Measurements from ENCODE around the gene NIPBL.

DNA sequence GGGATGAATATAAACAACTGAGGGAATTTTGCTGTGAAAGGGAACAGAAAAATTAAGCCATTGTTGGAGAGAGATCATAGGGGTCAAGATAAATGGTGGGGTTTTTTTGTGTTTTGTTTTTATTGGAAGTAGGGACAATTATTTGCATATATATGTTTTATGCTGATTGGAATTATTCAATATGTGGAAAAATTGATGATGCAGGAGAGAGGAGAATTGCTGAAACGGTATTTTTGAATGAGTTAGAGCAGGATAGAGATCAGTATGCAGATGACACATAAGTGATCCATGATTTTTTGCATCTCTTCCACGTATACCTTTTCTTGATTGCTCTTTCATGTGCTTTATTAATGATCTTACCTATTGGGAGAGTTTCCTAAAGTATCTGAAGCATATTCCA, 67.5 kb downstream of the NIPBL start:
- TF ChIP-seq POLR2A (IDR thresholded peaks at IDR 0.05; ENCODE audit: low read depth, low read length) = no peak
- TF ChIP-seq POLR2AphosphoS5 (IDR thresholded peaks at IDR 0.05; ENCODE audit: low read depth, low read length) = no peak
- no peak for TF ChIP-seq TAF1 (IDR thresholded peaks at IDR 0.05; ENCODE audit: low read depth, low read length)
- TF ChIP-seq SPI1 (IDR thresholded peaks at IDR 0.05; ENCODE audit: low read depth, low read length) = no peak
- no peak for TF ChIP-seq PAX5 (IDR thresholded peaks at IDR 0.05; ENCODE audit: insufficient read depth, low read length, severe bottlenecking)
